Measurements from ENCODE around the gene SORCS3. TPM values are rescaled to one million over a fixed set of nuclear protein-coding genes. Genes with fewer than 3 reads are reported as not detected.

The SORCS3 gene
- total and polyA plus RNA-seq, 2 of the 4 experiments (the other 2 are of a cell fraction): not detected

- H3K4me3 ChIP-seq (ENCODE audit: insufficient read depth, low read depth, low read length): no peak overlapping the region
- TF ChIP-seq BHLHE40 (IDR thresholded peaks at IDR 0.05; ENCODE audit: low read depth, low read length): no peak
- no peaks in the 10 kb centered on the region for H3K27me3 ChIP-seq (ENCODE audit: control insufficient read depth, insufficient read depth, low read length)
- no peak overlapping the region for H3K9ac ChIP-seq (ENCODE audit: low read depth, low read length)
- H2AK9ac ChIP-seq (replicated peaks; ENCODE audit: low read depth, low read length, poor library complexity): no peak overlapping the region
- H3K27ac ChIP-seq (ENCODE audit: insufficient read depth, low read length): no peak overlapping the region
- H3K9me1 ChIP-seq (ENCODE audit: insufficient read depth, low read length): no peaks in the 10 kb centered on the region
- H3K79me1 ChIP-seq (ENCODE audit: low read depth in 1 of 2, low read length in 2 of 2): no peaks in the 10 kb centered on the region
- no peak overlapping the region for H2AK5ac ChIP-seq (ENCODE audit: low read depth, low read length)
- no peak overlapping the region for H3K23ac ChIP-seq (ENCODE audit: low read depth, low read length)
- H2BK5ac ChIP-seq (ENCODE audit: low read depth, low read length, poor library complexity, severe bottlenecking): no peak overlapping the region
- no peak overlapping the region for H4K91ac ChIP-seq (ENCODE audit: insufficient read depth, low read depth, low read length)
- H3K56ac ChIP-seq (ENCODE audit: extremely low read depth, insufficient read depth, low read length): no peak overlapping the region
- H3K14ac ChIP-seq (replicated peaks; ENCODE audit: low read depth, low read length): no peak overlapping the region
- H3K4me2 ChIP-seq (ENCODE audit: low read depth, low read length): no peak overlapping the region
- H4K20me1 ChIP-seq (ENCODE audit: insufficient read depth, low read length): no peaks in the 10 kb centered on the region
- no peaks in the 10 kb centered on the region for H3K36me3 ChIP-seq (ENCODE audit: control insufficient read depth, insufficient read depth, low read length)
- no TSS peak for BruUV-seq (replicated peaks)
- H2BK20ac ChIP-seq (ENCODE audit: low read depth, low read length): no peak overlapping the region
- intact Hi-C loops (cut with micrococcal nuclease) (no loop called here), in situ Hi-C loops (cut with MboI; ENCODE audit: low sequenced_read_pairs) (no loop called here), dilution Hi-C loops (cut with HindIII; ENCODE audit: low sequenced_read_pairs, unreplicated experiment) (no loop called here)
- no peak overlapping the region for H2BK15ac ChIP-seq (ENCODE audit: low read depth, low read length)
- no peak overlapping the region for H4K5ac ChIP-seq (ENCODE audit: low read depth, low read length)
- no CpG with 5 or more reads among the region's 5 CpGs for WGBS, 2 experiments (ENCODE audit: extremely low coverage in 2 of 2, insufficient read length in 1 of 2)
- H3K4ac ChIP-seq (ENCODE audit: low read depth, low read length): no peak overlapping the region
- peaks cover 9% of the 10 kb centered on the region for H3K9me3 ChIP-seq (ENCODE audit: control insufficient read depth, insufficient read depth, low read length)
- DNase-seq: no peak
- no peak overlapping the region for H2BK120ac ChIP-seq (ENCODE audit: low read depth, low read length)
- H3K18ac ChIP-seq (ENCODE audit: low read depth, low read length): no peak overlapping the region
- no peak overlapping the region for H4K8ac ChIP-seq (ENCODE audit: low read depth in 2 of 2, low read length in 2 of 2)
- H3K4me1 ChIP-seq (ENCODE audit: control insufficient read depth, insufficient read depth, low read length): no peaks in the 10 kb centered on the region
- H2AFZ ChIP-seq (replicated peaks; ENCODE audit: low read length, poor library complexity): no peak overlapping the region
- ATAC-seq (ENCODE audit: low read depth): no peak
- ChIA-PET POLR2A (ENCODE audit: unreplicated experiment) (no interaction called here), CTCF (no interaction called here)
Observed at GRCh38 chr10:105247831-105248499, 606.9 kb downstream of the SORCS3 start.

Data from IMR-90 (cell line).